OCI-LY3 (cell line): ENCODE measurements around the gene AFF2.

Experiments used
- H2AFZ ChIP-seq: fragments of 200-600, 300-600 bp; shearing (Covaris generic); 2 replicates; pipeline ENCODE4 v1.6.0; 2014; ENCODE audit warnings: antibody characterized with exemption, low read depth, low read length
- H3K27ac ChIP-seq: fragments of 200-600, 300-600 bp; sonication (generic); 2 replicates; pipeline ENCODE4 v1.5.1; 2014; ENCODE audit warnings: mild to moderate bottlenecking, low read length, moderate library complexity, mixed read lengths
- H3K27me3 ChIP-seq: fragments of 200-600, 300-600 bp; sonication (generic); 2 replicates; pipeline ENCODE4 v1.6.1; 2014; ENCODE audit warnings: low read depth, low read length, mixed read lengths
- H3K36me3 ChIP-seq: fragments of 200-600, 300-600 bp; sonication (generic); replicated peaks from 2 replicates; pipeline ENCODE3; 2014; ENCODE audit warnings: low read depth, low read length, mixed read lengths
- H3K4me1 ChIP-seq: fragments of 300-600, 200-600 bp; sonication (generic); 2 replicates; pipeline ENCODE4 v1.6.1; 2014; ENCODE audit warnings: low read length, mixed read lengths
- H3K4me2 ChIP-seq: fragments of 200-600, 300-600 bp; sonication (generic); 2 replicates; pipeline ENCODE4 v1.6.1; 2014; ENCODE audit warnings: low read length, mixed read lengths
- H3K4me3 ChIP-seq: fragments of 300-600, 200-600 bp; sonication (generic); 2 replicates; pipeline ENCODE4 v1.5.1; 2014; ENCODE audit warnings: antibody characterized with exemption, mild to moderate bottlenecking, low read length, moderate library complexity
- H3K79me2 ChIP-seq: fragments of 300-600, 200-600 bp; shearing (Covaris generic); 2 replicates; pipeline ENCODE4 v1.6.1; 2014; ENCODE audit warnings: mild to moderate bottlenecking, low read length, mixed read lengths
- H3K9ac ChIP-seq: fragments of 300-600, 200-600 bp; shearing (Covaris generic); 2 replicates; pipeline ENCODE4 v1.6.0; 2014; ENCODE audit warnings: mild to moderate bottlenecking, low read length, moderate library complexity
- H3K9me3 ChIP-seq: fragments of 200-600, 300-600 bp; shearing (Covaris generic); 2 replicates; pipeline ENCODE4 v1.6.1; 2014; ENCODE audit warnings: low read length, mixed read lengths; ENCODE audit not compliant: insufficient read depth
- H4K20me1 ChIP-seq: fragments of 200-600, 300-600 bp; sonication (generic); 2 replicates; pipeline ENCODE4 v1.6.1; 2016; ENCODE audit warnings: low read length, mixed read lengths; ENCODE audit not compliant: insufficient read depth
- EZH2phosphoT487 ChIP-seq: fragments of 200-600 bp; shearing (Covaris generic); IDR thresholded peaks from 2 replicates; pipeline ENCODE4 v1.6.1; 2018; ENCODE audit warnings: antibody characterized with exemption, mixed run types, low read depth
- TF ChIP-seq, protein P1 (sequence below): fragments of 200-600, 300-600 bp; sonication (generic); IDR thresholded peaks from 2 replicates; pipeline ENCODE4 v1.5.1; 2014; ENCODE audit warnings: antibody characterized with exemption, low read length, low read depth

AFF2 gene

DNA sequence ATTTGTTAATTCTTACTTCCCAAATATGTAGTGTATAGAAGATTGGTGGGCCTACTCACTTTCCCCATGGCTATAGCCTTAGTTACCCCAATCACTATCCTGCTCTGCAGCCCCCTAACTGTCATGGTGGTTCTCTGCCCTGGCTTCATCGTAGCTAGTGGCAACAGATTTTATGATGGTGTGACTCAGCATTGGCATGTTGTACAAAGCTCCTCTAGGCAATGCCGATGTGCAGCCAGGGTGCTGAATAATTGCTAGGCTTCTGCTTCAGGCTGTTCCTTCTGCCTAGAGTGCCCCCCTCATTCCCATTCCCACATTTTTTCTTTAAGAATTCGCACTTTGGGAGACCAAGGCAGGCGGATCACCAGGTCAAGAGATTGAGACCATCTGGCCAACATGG is 35.2 kb downstream of the AFF2 start:
- Histone ChIP-seq H3K4me1 (peaks cover 24% of the 10 kb centered on the region), H3K36me3 (no peaks in the 10 kb centered on the region), H4K20me1 (no peaks in the 10 kb centered on the region), H3K4me2 (no peak overlapping the region), H3K27ac (no peak overlapping the region), H3K27me3 (0 out of 2 replicates have a peak, but pooled peaks cover 1% of the 10 kb centered on the region), H3K79me2 (no peaks in the 10 kb centered on the region), H3K9me3 (no peaks in the 10 kb centered on the region), H2AFZ (no peak overlapping the region), H3K9ac (no peak overlapping the region), H3K4me3 (no peak overlapping the region)
- TF ChIP-seq, protein P1, sequence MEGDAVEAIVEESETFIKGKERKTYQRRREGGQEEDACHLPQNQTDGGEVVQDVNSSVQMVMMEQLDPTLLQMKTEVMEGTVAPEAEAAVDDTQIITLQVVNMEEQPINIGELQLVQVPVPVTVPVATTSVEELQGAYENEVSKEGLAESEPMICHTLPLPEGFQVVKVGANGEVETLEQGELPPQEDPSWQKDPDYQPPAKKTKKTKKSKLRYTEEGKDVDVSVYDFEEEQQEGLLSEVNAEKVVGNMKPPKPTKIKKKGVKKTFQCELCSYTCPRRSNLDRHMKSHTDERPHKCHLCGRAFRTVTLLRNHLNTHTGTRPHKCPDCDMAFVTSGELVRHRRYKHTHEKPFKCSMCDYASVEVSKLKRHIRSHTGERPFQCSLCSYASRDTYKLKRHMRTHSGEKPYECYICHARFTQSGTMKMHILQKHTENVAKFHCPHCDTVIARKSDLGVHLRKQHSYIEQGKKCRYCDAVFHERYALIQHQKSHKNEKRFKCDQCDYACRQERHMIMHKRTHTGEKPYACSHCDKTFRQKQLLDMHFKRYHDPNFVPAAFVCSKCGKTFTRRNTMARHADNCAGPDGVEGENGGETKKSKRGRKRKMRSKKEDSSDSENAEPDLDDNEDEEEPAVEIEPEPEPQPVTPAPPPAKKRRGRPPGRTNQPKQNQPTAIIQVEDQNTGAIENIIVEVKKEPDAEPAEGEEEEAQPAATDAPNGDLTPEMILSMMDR = no peak
- TF ChIP-seq EZH2phosphoT487 = no peak

DNA sequence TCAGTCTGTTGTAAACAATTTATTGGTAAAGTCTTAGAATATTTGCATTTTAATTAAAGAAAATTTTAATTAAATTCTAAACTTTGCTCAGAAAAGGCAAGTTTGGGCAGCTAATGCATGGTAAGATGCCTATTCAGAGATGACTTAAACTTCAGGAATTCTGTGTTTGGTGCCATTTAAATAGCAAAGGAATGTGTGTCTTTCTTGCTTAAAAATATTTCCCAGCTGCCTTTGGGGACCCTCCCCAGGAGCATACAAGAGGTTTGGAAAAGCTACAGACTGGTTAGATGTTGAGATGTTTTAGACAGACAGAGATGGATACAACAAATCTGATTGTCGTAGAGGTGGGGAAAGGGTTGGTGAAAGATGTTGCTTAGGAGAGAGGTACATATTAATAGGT is 36.5 kb downstream of the AFF2 start:
- Histone ChIP-seq H3K9me3 (no peaks in the 10 kb centered on the region), H3K4me2 (no peak overlapping the region), H3K4me3 (no peak overlapping the region), H3K9ac (no peak overlapping the region), H2AFZ (no peak overlapping the region), H4K20me1 (no peaks in the 10 kb centered on the region), H3K27me3 (0 out of 2 replicates have a peak, but pooled peaks cover 5% of the 10 kb centered on the region), H3K27ac (no peak overlapping the region), H3K4me1 (peaks cover 35% of the 10 kb centered on the region), H3K36me3 (no peaks in the 10 kb centered on the region), H3K79me2 (no peaks in the 10 kb centered on the region)
- TF ChIP-seq, protein P1 = no peak
- TF ChIP-seq EZH2phosphoT487 = no peak

DNA sequence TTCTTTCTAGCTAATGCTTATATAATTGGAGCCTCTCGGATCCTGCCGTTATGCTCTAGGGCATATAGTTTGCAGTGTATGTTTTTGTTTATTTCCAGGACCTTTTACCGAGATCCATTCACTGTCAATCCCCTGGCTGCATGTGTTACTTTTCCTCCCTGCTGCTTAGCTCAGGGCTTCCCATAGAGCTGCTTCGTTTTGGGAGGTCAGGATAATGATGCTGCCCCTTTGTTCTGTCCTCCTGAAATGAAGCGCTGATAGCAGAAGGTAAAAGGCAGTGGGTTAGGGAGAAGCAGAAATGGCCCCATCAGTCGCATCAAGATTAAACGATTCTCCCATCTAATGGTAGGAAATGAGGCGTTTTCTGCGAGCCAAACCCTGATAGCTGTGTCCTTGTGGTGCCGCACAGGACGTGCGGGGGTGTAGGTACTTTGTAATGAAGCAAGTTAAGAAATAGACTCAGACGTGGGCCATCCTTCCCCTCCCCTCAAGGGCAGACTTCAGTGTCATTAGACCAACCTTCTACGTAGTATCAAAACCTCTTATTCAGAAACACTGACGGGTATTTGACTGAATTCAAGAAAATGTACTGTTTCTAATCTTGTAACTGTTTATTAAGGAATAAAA is 37.3 kb downstream of the AFF2 start:
- Histone ChIP-seq H3K27me3 (0 out of 2 replicates have a peak, but pooled peaks cover 5% of the 10 kb centered on the region), H3K9me3 (no peaks in the 10 kb centered on the region), H2AFZ (no peak overlapping the region), H3K27ac (no peak overlapping the region), H3K4me2 (no peak overlapping the region), H3K4me3 (no peak overlapping the region), H3K9ac (no peak overlapping the region), H3K36me3 (no peaks in the 10 kb centered on the region), H3K79me2 (no peaks in the 10 kb centered on the region), H4K20me1 (no peaks in the 10 kb centered on the region), H3K4me1 (peaks cover 42% of the 10 kb centered on the region)
- TF ChIP-seq, protein P1 = no peak
- no peak for TF ChIP-seq EZH2phosphoT487

DNA sequence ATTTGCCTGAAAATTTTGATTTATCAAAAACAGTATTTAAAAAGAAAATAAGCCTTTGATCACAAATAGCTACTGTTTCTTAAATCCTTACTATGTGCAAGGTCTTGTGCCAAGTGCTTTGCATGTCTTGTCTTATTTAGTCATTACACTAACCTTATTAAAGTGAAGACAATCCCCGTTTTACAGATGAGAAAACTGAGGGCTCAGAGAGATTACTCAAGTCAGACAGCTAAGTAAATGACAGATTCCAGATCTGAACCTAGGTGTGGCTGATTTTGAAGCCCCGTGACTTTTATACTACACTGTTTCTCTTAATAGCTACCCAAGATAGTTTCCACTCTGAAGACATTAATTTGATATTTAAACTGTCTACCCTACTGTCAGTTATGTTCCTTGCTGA is 38.2 kb downstream of the AFF2 start:
- no peak overlapping the region for H2AFZ ChIP-seq
- no peaks in the 10 kb centered on the region for H4K20me1 ChIP-seq
- no peak overlapping the region for H3K4me3 ChIP-seq
- H3K4me2 ChIP-seq = no peak overlapping the region
- no peak for TF ChIP-seq EZH2phosphoT487
- TF ChIP-seq, protein P1 = no peak
- H3K36me3 ChIP-seq = no peaks in the 10 kb centered on the region
- H3K79me2 ChIP-seq = no peaks in the 10 kb centered on the region
- H3K9ac ChIP-seq = no peak overlapping the region
- no peak overlapping the region for H3K27ac ChIP-seq
- H3K4me1 ChIP-seq = peaks cover 51% of the 10 kb centered on the region
- no peaks in the 10 kb centered on the region for H3K9me3 ChIP-seq
- H3K27me3 ChIP-seq = 0 out of 2 replicates have a peak, but pooled peaks cover 5% of the 10 kb centered on the region
